HepG2 (cell line): Measurements from ENCODE around the gene PITHD1. TPM values are rescaled to one million over a fixed set of nuclear protein-coding genes. Genes with fewer than 3 reads are reported as not detected.

Experiments used
- GATAD2A ChIP-seq: IDR thresholded peaks from 2 replicates; pipeline ENCODE4 v1.6.1; 2016
- HES4 ChIP-seq: sonication (generic); formaldehyde crosslinking; IDR thresholded peaks from 2 replicates; pipeline ENCODE4 v1.9.0; 2021; ENCODE audit warnings: mild to moderate bottlenecking, missing genetic modification reagents, borderline replicate concordance
- KLF9 ChIP-seq: IDR thresholded peaks from 2 replicates; pipeline ENCODE4 v1.6.1; 2016; ENCODE audit warnings: low read depth
- PTBP1 ChIP-seq: fragments of 200-400 bp; formaldehyde crosslinking; IDR thresholded peaks from 2 replicates; pipeline ENCODE4 v1.6.1; 2018; ENCODE audit warnings: low read length, low read depth; ENCODE audit not compliant: poor library complexity, severe bottlenecking
- ZBTB40 ChIP-seq, 2 experiments: fragments of 450-650 bp in 1 of 2; sonication (generic) in 1 of 2; formaldehyde crosslinking in 1 of 2; IDR thresholded peaks; 2 replicates each; pipeline versions ENCODE4 v1.6.1 to v1.8.0; 2016 to 2022; ENCODE audit warnings: antibody characterized with exemption in 1 of 2, mild to moderate bottlenecking in 1 of 2, missing genetic modification reagents in 1 of 2
- ZFP37 ChIP-seq: sonication (generic); formaldehyde crosslinking; IDR thresholded peaks from 2 replicates; pipeline ENCODE4 v1.4.0; 2020; ENCODE audit warnings: missing genetic modification reagents, borderline replicate concordance
- ZMYM2 ChIP-seq: sonication (generic); formaldehyde crosslinking; IDR thresholded peaks from 2 replicates; pipeline ENCODE4 v1.8.0; 2022; ENCODE audit warnings: mild to moderate bottlenecking, missing genetic modification reagents
- ZNF850 ChIP-seq: sonication (generic); formaldehyde crosslinking; conservative IDR thresholded peaks from 2 replicates; pipeline ENCODE4 v1.9.0; 2021; ENCODE audit warnings: mild to moderate bottlenecking, missing genetic modification reagents
- polyA plus RNA-seq, 8 experiments: library from polyadenylated mRNA; depleted of rRNA in 3 of 8; stranded (reverse) in 7 of 8; unstranded in 1 of 8; fragments of >200 nt; fragmentation: Illumina TruSeq in 4 of 8; extraction: Trizol in 4 of 8; gene quantifications; 2 replicates each; pipeline versions ENCODE4 v1.2.1 to v1.2.3, GENCODE V29; 2011 to 2016; ENCODE audit warnings: low read depth in 4 of 8, missing spikeins in 1 of 8, mixed read lengths in 1 of 8; ENCODE audit not compliant: insufficient read depth in 1 of 8
- total RNA-seq, 5 experiments: library from RNA; depleted of rRNA; stranded (reverse); fragments of >200 nt; fragmentation: Illumina TruSeq; extraction: Trizol; gene quantifications; 2 replicates each; pipeline ENCODE4 v1.2.3, GENCODE V29; 2016; ENCODE audit warnings: low read depth in 1 of 5
- TF ChIP-seq, protein P1 (sequence below): IDR thresholded peaks from 2 replicates; pipeline ENCODE4 v1.6.1; 2016; ENCODE audit warnings: low read depth, control low read depth
- TF ChIP-seq, protein P2 (sequence below): fragments of 450-650 bp; IDR thresholded peaks from 2 replicates; pipeline ENCODE4 v1.6.1; 2017; ENCODE audit warnings: mild to moderate bottlenecking
- TF ChIP-seq, protein P3 (sequence below): sonication (generic); formaldehyde crosslinking; IDR thresholded peaks from 2 replicates; pipeline ENCODE4 v1.5.0; 2020; ENCODE audit warnings: mild to moderate bottlenecking, missing genetic modification reagents

Gene PITHD1
- total and polyA plus RNA-seq, 2 of the 13 experiments (the other 11 are each of a cell fraction or from before 2014, with no cell fraction given) = 28.0 to 37.3 TPM

GRCh38 chr1:23800400-23801337, 22.5 kb downstream of the PITHD1 start, which contains the start of gene GALE (continued):
- TF ChIP-seq, protein P1, sequence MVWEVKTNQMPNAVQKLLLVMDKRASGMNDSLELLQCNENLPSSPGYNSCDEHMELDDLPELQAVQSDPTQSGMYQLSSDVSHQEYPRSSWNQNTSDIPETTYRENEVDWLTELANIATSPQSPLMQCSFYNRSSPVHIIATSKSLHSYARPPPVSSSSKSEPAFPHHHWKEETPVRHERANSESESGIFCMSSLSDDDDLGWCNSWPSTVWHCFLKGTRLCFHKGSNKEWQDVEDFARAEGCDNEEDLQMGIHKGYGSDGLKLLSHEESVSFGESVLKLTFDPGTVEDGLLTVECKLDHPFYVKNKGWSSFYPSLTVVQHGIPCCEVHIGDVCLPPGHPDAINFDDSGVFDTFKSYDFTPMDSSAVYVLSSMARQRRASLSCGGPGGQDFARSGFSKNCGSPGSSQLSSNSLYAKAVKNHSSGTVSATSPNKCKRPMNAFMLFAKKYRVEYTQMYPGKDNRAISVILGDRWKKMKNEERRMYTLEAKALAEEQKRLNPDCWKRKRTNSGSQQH = no peak; the same call in 1 of the 2 replicates
- TF ChIP-seq ZFP37 (CRISPR knock-in tag) (no peak), ZMYM2 (CRISPR knock-in tag) (no peak), HES4 (CRISPR knock-in tag) (no peak; the same call in 1 of the 2 replicates), ZNF850 (CRISPR knock-in tag) (0 out of 2 replicates have a peak, but pooled peaks have one; percentile 82), ZBTB40 (IDR thresholded peaks at IDR 0.05) (no peak), ZBTB40 (CRISPR knock-in tag; IDR thresholded peaks at IDR 0.05) (peak; percentile 49; the same call in 1 of the 2 replicates), KLF9 (CRISPR knock-in tag) (no peak), PTBP1 (no peak), GATAD2A (CRISPR knock-in tag) (0 out of 2 replicates have a peak, but pooled peaks have one; percentile 26)
- TF ChIP-seq, protein P2, sequence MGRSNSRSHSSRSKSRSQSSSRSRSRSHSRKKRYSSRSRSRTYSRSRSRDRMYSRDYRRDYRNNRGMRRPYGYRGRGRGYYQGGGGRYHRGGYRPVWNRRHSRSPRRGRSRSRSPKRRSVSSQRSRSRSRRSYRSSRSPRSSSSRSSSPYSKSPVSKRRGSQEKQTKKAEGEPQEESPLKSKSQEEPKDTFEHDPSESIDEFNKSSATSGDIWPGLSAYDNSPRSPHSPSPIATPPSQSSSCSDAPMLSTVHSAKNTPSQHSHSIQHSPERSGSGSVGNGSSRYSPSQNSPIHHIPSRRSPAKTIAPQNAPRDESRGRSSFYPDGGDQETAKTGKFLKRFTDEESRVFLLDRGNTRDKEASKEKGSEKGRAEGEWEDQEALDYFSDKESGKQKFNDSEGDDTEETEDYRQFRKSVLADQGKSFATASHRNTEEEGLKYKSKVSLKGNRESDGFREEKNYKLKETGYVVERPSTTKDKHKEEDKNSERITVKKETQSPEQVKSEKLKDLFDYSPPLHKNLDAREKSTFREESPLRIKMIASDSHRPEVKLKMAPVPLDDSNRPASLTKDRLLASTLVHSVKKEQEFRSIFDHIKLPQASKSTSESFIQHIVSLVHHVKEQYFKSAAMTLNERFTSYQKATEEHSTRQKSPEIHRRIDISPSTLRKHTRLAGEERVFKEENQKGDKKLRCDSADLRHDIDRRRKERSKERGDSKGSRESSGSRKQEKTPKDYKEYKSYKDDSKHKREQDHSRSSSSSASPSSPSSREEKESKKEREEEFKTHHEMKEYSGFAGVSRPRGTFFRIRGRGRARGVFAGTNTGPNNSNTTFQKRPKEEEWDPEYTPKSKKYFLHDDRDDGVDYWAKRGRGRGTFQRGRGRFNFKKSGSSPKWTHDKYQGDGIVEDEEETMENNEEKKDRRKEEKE = no peak
- TF ChIP-seq, protein P3, sequence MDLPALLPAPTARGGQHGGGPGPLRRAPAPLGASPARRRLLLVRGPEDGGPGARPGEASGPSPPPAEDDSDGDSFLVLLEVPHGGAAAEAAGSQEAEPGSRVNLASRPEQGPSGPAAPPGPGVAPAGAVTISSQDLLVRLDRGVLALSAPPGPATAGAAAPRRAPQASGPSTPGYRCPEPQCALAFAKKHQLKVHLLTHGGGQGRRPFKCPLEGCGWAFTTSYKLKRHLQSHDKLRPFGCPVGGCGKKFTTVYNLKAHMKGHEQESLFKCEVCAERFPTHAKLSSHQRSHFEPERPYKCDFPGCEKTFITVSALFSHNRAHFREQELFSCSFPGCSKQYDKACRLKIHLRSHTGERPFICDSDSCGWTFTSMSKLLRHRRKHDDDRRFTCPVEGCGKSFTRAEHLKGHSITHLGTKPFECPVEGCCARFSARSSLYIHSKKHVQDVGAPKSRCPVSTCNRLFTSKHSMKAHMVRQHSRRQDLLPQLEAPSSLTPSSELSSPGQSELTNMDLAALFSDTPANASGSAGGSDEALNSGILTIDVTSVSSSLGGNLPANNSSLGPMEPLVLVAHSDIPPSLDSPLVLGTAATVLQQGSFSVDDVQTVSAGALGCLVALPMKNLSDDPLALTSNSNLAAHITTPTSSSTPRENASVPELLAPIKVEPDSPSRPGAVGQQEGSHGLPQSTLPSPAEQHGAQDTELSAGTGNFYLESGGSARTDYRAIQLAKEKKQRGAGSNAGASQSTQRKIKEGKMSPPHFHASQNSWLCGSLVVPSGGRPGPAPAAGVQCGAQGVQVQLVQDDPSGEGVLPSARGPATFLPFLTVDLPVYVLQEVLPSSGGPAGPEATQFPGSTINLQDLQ (CRISPR knock-in tag) = peak; percentile 36; the same call in 1 of the 2 replicates
